PC-9 (cell line): ENCODE measurements around the gene BMF.
"Not testable (repeated sequence)": the region's sequence is repeated elsewhere in the genome, so short reads cannot be mapped to it uniquely, and the experiment has no call there.

Experiments
- CTCF ChIP-seq: fragments of 200-600 bp; sonication (generic); conservative IDR thresholded peaks from 2 replicates; pipeline ENCODE4 v1.6.1; 2017; ENCODE audit warnings: mixed run types, antibody characterized with exemption, mild to moderate bottlenecking, moderate library complexity
- EZH2 ChIP-seq: fragments of 200-600 bp; sonication (generic); IDR thresholded peaks from 2 replicates; pipeline ENCODE4 v1.8.0; 2017; ENCODE audit warnings: antibody characterized with exemption, low read depth

GRCh38 chr15:40115106-40115505, 6.4 kb upstream of the BMF start:
- not testable (repeated sequence) for TF ChIP-seq EZH2, CTCF
